Measurements from ENCODE around the gene GMPR2.
"Not testable (repeated sequence)": the region's sequence is repeated elsewhere in the genome, so short reads cannot be mapped to it uniquely, and the experiment has no call there.

GMPR2 gene

GRCh38 chr14:24232645-24233537 lies at the start of gene GMPR2:
GMPR2 (plus strand) TSS chr14:24232929; CDS start chr14:24233254, 325 bp downstream.
- DNase-seq: no peak

GRCh38 chr14:24183014-24183481 lies 49.7 kb upstream of the GMPR2 start:
- no peak for DNase-seq

- DNase-seq: no peak
Observed at GRCh38 chr14:24184104-24184970, 48.4 kb upstream of the GMPR2 start.

- DNase-seq: no peak
Observed at GRCh38 chr14:24185026-24185425, 47.7 kb upstream of the GMPR2 start.

- no peak for DNase-seq
Observed at GRCh38 chr14:24185741-24186140, 47.0 kb upstream of the GMPR2 start.

GRCh38 chr14:24186831-24187538 lies 45.7 kb upstream of the GMPR2 start:
- DNase-seq: no peak

GRCh38 chr14:24187539-24187915 lies 45.2 kb upstream of the GMPR2 start:
- DNase-seq: no peak

- peak; percentile 92 for DNase-seq
Observed at GRCh38 chr14:24188251-24189058, 44.3 kb upstream of the GMPR2 start, which contains the start of gene IPO4. IPO4 (minus strand) TSS chr14:24188816; CDS start chr14:24188787, 29 bp downstream.

GRCh38 chr14:24189059-24189375 lies 43.7 kb upstream of the GMPR2 start:
- no peak for DNase-seq

- no peak for DNase-seq
Observed at GRCh38 chr14:24189460-24189859, 43.3 kb upstream of the GMPR2 start.

DNA sequence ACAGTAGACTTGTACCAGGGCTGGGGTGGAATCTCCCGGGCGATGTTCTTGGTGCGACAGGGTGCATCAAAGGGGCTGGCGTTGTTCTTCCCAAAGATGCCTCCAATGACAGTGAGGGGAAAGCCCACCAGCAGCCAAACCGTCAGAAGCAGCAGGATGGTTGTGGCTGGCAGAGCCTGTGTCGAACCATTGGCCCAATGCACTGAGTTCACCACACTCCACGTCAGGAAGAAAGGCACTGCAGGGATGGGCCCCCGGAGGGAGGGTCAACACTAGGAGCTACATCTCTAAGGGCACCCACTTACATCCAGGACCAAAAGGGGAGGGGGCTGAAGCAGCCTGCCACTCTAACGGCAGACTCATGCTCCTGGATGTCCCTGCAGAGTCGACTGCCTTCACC lies 42.3 kb upstream of the GMPR2 start:
- no peak for DNase-seq

DNA sequence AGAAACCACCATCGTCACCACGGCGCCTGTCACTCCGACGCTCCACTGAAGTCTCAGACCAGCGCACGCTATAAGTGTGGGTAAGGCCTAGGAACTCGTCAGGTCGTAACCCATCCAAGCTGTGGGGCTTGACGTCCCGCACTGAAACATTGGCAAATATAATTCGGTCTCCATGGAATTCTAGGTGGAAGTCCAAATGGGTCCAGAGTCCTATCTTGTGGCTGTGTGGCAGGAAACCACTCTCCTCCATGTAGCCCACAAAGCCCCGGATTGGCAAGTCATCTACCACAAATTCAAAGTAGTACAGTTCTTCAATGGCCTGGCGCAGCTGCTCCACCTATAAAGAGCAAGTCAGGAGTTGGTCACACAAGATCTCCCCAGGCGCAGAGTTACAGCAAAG lies 39.8 kb upstream of the GMPR2 start:
- DNase-seq: no peak

- no peak for DNase-seq
Observed at GRCh38 chr14:24194186-24194872, 38.4 kb upstream of the GMPR2 start.

DNA sequence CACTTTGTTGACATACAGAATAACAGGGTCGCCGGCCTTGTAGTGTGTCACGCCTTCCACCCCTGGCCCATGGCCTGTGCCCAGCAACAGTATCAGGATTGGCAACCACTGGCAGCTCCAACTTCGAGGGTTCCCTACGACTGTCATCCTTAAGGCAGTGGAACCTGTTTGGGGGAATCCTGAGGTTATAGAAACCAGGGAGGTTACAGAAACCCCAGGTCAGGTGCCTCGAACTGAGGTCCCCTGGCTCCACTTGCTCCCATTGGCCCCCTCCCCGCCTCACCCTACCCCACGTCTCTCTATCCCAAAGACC lies 37.9 kb upstream of the GMPR2 start:
- DNase-seq: no peak

GRCh38 chr14:24195186-24196070 lies 37.3 kb upstream of the GMPR2 start, which contains the start of gene TM9SF1:
TM9SF1 (minus strand) TSS chr14:24195441; CDS start chr14:24195019, 422 bp downstream.
- DNase-seq: peak; percentile 98

GRCh38 chr14:24196071-24197055 lies 36.4 kb upstream of the GMPR2 start:
- DNase-seq: no peak

GRCh38 chr14:24197056-24197450 lies 35.7 kb upstream of the GMPR2 start:
- DNase-seq: no peak

DNA sequence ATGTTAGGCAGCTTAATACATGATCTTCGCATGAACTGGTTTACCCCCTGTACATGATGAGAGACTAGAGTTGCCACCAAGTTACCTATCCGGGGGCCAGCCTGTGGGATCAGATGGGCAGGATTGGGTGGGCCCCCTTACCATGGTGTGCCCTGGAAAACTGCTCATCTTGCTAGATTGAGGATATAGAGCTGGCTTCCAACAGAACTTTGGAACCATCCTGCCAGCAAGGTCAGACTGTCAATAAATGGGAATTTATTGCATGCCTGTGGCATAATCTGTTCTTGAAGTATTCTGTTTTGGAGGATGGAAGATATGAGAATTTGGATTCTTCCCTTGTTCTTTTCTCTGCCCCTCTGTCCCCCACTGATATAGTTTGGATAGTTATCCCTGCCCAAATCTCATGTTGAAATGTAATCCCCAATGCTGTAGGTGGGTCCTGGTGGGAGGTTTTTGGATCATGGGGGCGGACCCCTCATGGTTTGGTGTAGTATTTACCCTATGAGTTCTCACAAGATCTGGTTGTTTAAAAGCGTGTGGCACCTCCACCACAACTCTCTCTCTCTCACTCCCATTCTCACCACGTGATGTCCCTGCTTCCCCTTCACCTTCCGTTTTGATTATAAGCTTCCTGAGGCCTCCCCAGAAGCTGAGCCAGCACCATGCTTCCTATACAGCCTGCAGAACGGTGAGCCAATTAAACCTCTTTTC lies 33.8 kb upstream of the GMPR2 start:
- DNase-seq: no peak

GRCh38 chr14:24202538-24202937 lies 30.2 kb upstream of the GMPR2 start:
- not testable (repeated sequence) for DNase-seq

Data from retina (tissue), 1 donor.